ENCODE results near the gene TFCP2.

The TFCP2 gene

DNA sequence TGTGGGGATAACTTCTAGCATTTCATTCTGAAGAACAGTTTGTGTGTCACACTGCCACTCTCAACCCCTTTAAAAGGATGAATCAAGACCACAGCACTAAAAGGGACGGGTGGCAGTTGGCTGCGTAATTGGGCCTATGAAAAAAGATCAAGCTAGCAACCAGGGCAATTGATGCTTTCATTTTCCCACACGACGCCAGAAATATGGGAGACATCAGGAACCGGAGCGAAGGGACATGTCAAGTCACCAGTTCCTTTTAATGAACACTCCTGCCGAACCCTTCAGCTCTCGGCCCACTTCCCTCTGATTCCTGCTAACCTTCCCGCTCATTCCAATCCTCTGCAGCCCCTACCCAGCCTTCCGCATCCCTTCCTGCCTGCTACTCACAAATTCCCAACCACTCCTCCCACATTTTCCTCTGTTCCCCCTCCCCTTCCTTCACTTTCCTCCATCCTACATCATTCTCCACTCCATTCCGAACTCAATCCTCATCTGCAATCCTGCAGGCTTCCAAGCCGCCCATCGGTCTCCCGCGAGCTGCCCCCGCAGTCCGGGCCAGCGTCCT lies 90.3 kb downstream of the TFCP2 start (continued):
- no peak for TF ChIP-seq ZNF830 (tag by site-specific recombination; IDR thresholded peaks at IDR 0.05; ENCODE audit: low read depth)
- no peak for TF ChIP-seq ZNF560 (tag by site-specific recombination; IDR thresholded peaks at IDR 0.05; ENCODE audit: borderline replicate concordance)
- TF ChIP-seq ZNF549 (tag by site-specific recombination; IDR thresholded peaks at IDR 0.05), result no peak
- no peak for TF ChIP-seq ZNF423 (tag by site-specific recombination; IDR thresholded peaks at IDR 0.05)
- TF ChIP-seq ZNF571 (tag by site-specific recombination; IDR thresholded peaks at IDR 0.05), result no peak
- no peak for TF ChIP-seq ZNF157 (tag by site-specific recombination; IDR thresholded peaks at IDR 0.05)
- TF ChIP-seq ZIC2 (tag by site-specific recombination; IDR thresholded peaks at IDR 0.05), result no peak
- TF ChIP-seq ZNF600 (tag by site-specific recombination; IDR thresholded peaks at IDR 0.05), result peak; percentile 99
- no peak for TF ChIP-seq ZBTB8A (tag by site-specific recombination; IDR thresholded peaks at IDR 0.05)
- no peak for TF ChIP-seq ZNF350 (tag by site-specific recombination; IDR thresholded peaks at IDR 0.05)
- no peak for TF ChIP-seq ZNF223 (tag by site-specific recombination; IDR thresholded peaks at IDR 0.05)
- no peak for TF ChIP-seq OVOL3 (tag by site-specific recombination; IDR thresholded peaks at IDR 0.05)
- TF ChIP-seq ZNF670 (tag by site-specific recombination; IDR thresholded peaks at IDR 0.05; ENCODE audit: low read depth), result no peak
- TF ChIP-seq, protein P1, sequence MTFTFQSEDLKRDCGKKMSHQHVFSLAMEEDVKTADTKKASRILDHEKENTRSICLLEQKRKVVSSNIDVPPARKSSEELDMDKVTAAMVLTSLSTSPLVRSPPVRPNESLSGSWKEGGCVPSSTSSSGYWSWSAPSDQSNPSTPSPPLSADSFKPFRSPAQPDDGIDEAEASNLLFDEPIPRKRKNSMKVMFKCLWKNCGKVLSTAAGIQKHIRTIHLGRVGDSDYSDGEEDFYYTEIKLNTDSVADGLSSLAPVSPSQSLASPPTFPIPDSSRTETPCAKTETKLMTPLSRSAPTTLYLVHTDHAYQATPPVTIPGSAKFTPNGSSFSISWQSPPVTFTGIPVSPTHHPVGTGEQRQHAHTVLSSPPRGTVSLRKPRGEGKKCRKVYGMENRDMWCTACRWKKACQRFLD (tag by site-specific recombination; IDR thresholded peaks at IDR 0.05), result no peak
- TF ChIP-seq SP3 (tag by site-specific recombination; IDR thresholded peaks at IDR 0.05), result no peak
- no peak for TF ChIP-seq ZNF133 (tag by site-specific recombination; IDR thresholded peaks at IDR 0.05)
- TF ChIP-seq ZBTB20 (tag by site-specific recombination; IDR thresholded peaks at IDR 0.05), result no peak
- TF ChIP-seq ZNF114 (tag by site-specific recombination; IDR thresholded peaks at IDR 0.05), result no peak
- no peak for TF ChIP-seq FEZF1 (tag by site-specific recombination; IDR thresholded peaks at IDR 0.05)
- no peak for TF ChIP-seq ZNF621 (tag by site-specific recombination; IDR thresholded peaks at IDR 0.05)
- TF ChIP-seq ZNF138 (tag by site-specific recombination; IDR thresholded peaks at IDR 0.05; ENCODE audit: borderline replicate concordance), result no peak
- no peak for TF ChIP-seq ZNF610 (tag by site-specific recombination; IDR thresholded peaks at IDR 0.05; ENCODE audit: borderline replicate concordance)
- no peak for TF ChIP-seq ZSCAN4 (tag by site-specific recombination; IDR thresholded peaks at IDR 0.05)
- TF ChIP-seq ZNF184 (tag by site-specific recombination; IDR thresholded peaks at IDR 0.05), result no peak
- TF ChIP-seq ZNF624 (tag by site-specific recombination; IDR thresholded peaks at IDR 0.05), result no peak
- TF ChIP-seq ZNF302 (tag by site-specific recombination; IDR thresholded peaks at IDR 0.05; ENCODE audit: low read depth), result no peak
- no peak; the same call in 1 of the 2 replicates for TF ChIP-seq KLF1 (tag by site-specific recombination; IDR thresholded peaks at IDR 0.05)
- no peak for TF ChIP-seq ZNF473 (tag by site-specific recombination; IDR thresholded peaks at IDR 0.05)
- TF ChIP-seq, protein P2, sequence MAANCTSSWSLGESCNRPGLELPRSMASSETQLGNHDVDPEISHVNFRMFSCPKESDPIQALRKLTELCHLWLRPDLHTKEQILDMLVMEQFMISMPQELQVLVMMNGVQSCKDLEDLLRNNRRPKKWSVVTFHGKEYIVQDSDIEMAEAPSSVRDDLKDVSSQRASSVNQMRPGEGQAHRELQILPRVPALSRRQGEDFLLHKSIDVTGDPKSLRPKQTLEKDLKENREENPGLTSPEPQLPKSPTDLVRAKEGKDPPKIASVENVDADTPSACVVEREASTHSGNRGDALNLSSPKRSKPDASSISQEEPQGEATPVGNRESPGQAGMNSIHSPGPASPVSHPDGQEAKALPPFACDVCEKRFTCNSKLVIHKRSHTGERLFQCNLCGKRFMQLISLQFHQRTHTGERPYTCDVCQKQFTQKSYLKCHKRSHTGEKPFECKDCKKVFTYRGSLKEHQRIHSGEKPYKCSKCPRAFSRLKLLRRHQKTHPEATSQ (tag by site-specific recombination; IDR thresholded peaks at IDR 0.05), result no peak
- TF ChIP-seq ZNF335 (tag by site-specific recombination; conservative IDR thresholded peaks at IDR 0.05), result peak; percentile 93; the same call in 1 of the 2 replicates
- TF ChIP-seq ZNF24 (tag by site-specific recombination; IDR thresholded peaks at IDR 0.05), result no peak
- no peak for TF ChIP-seq HOXD13 (CRISPR knock-in tag; IDR thresholded peaks at IDR 0.05; ENCODE audit: borderline replicate concordance)
- TF ChIP-seq ZNF76 (tag by site-specific recombination; IDR thresholded peaks at IDR 0.05; ENCODE audit: borderline replicate concordance, low read depth), result peak; percentile 86; the same call in 1 of the 2 replicates
- 0 out of 2 replicates have a peak, but pooled peaks have one; percentile 60 for TF ChIP-seq KLF7 (tag by site-specific recombination; IDR thresholded peaks at IDR 0.05; ENCODE audit: borderline replicate concordance)
- peak; percentile 42; the same call in 1 of the 2 replicates for TF ChIP-seq ZNF843 (tag by site-specific recombination; IDR thresholded peaks at IDR 0.05)
- TF ChIP-seq ZNF580 (tag by site-specific recombination; IDR thresholded peaks at IDR 0.05), result no peak
- TF ChIP-seq ZNF362 (tag by site-specific recombination; IDR thresholded peaks at IDR 0.05), result no peak
- no peak; the same call in 1 of the 2 replicates for TF ChIP-seq ZNF792 (tag by site-specific recombination; IDR thresholded peaks at IDR 0.05)
- no peak; the same call in 1 of the 2 replicates for TF ChIP-seq ZBTB7A (tag by site-specific recombination; IDR thresholded peaks at IDR 0.05; ENCODE audit: low read depth)
